ENCODE results near the gene MYLK2. TPM values are rescaled to one million over a fixed set of nuclear protein-coding genes. Genes with fewer than 3 reads are reported as not detected.

Gene MYLK2
- total and polyA plus RNA-seq, 2 donors (not counting 1 experiment from before 2014, with no cell fraction given): under 0.01 TPM; not detected in 1

- no peaks in the 10 kb centered on the region for H4K20me1 ChIP-seq (ENCODE audit: control insufficient read depth, extremely low read depth, insufficient read depth, low read length)
- no peak overlapping the region for H3K4me3 ChIP-seq (replicated peaks in 1 of 4; ENCODE audit: control extremely low read depth in 1 of 4, insufficient read depth in 1 of 4, low read depth in 3 of 4, low read length in 4 of 4)
These were observed 30.3 kb downstream of the MYLK2 start for GRCh38 chr20:31849306-31849930.

DNA sequence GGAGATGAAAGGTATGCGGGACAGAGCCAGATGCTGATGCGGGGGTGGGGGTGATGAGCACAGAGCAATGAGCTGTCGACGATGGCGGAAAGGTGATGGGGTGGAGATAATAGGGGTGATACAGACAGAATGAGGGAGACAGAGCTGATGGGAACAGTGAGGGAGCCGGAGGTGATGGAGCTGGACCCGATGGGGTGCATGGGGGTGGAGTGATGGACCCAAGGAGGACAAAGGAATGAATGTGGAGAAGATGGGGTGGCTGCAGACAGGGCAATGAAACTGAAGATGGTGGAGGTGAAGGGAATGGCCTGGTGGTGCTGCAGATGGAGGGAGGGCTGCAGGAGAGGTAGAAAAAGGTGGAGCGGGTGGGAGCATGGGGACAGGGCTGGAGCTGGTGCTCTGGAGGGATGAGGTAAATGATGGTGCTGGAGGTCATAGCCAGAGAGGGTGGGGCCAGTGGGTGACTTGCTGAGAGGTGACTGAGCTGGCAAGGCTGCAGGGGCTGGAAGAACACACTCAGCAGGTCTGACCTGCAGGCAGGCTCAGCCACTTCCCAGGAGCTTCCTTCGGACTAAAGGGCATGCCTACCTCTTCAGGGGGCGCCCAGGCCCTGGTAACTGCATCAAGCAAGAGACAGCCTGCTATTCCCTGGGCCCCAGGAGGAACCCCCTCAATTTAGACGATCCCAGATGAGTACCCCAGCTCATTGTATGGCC is 32.2 kb downstream of the MYLK2 start:
- Histone ChIP-seq H3K9me3 (ENCODE audit: control insufficient read depth, insufficient read depth, low read depth, low read length) (no peaks in the 10 kb centered on the region), H3K4me3 (replicated peaks in 1 of 4; ENCODE audit: control extremely low read depth in 1 of 4, insufficient read depth in 1 of 4, low read depth in 3 of 4, low read length in 4 of 4) (no peak overlapping the region), H3K27ac (ENCODE audit: insufficient read depth, low read length) (no peak overlapping the region), H3K79me2 (ENCODE audit: control insufficient read depth, insufficient read depth, low read length) (no peaks in the 10 kb centered on the region), H3K36me3 (ENCODE audit: control insufficient read depth, insufficient read depth, low read length) (no peaks in the 10 kb centered on the region), H3K4me2 (ENCODE audit: extremely low read depth, insufficient read depth, low read length) (no peak overlapping the region), H3K27me3 (ENCODE audit: control insufficient read depth, insufficient read depth, low read length) (peaks cover 28% of the 10 kb centered on the region), H4K20me1 (ENCODE audit: control insufficient read depth, extremely low read depth, insufficient read depth, low read length) (no peaks in the 10 kb centered on the region), H3K4me1 (ENCODE audit: control insufficient read depth, extremely low read depth, insufficient read depth, low read length) (no peaks in the 10 kb centered on the region), H3K9ac (ENCODE audit: insufficient read depth, low read length) (no peak overlapping the region), H2AFZ (ENCODE audit: low read length) (no peak overlapping the region)
- TF ChIP-seq, protein P1, sequence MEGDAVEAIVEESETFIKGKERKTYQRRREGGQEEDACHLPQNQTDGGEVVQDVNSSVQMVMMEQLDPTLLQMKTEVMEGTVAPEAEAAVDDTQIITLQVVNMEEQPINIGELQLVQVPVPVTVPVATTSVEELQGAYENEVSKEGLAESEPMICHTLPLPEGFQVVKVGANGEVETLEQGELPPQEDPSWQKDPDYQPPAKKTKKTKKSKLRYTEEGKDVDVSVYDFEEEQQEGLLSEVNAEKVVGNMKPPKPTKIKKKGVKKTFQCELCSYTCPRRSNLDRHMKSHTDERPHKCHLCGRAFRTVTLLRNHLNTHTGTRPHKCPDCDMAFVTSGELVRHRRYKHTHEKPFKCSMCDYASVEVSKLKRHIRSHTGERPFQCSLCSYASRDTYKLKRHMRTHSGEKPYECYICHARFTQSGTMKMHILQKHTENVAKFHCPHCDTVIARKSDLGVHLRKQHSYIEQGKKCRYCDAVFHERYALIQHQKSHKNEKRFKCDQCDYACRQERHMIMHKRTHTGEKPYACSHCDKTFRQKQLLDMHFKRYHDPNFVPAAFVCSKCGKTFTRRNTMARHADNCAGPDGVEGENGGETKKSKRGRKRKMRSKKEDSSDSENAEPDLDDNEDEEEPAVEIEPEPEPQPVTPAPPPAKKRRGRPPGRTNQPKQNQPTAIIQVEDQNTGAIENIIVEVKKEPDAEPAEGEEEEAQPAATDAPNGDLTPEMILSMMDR (conservative IDR thresholded peaks at IDR 0.05 in 1 of 2, IDR thresholded peaks at IDR 0.05 in 1 of 2; ENCODE audit: low read depth in 1 of 2, low read length in 2 of 2): no peak
- TF ChIP-seq EZH2 (IDR thresholded peaks at IDR 0.05; ENCODE audit: low read length, missing control alignments): no peak
- no peak for DNase-seq (ENCODE audit: low read depth in 2 of 2)

More at GRCh38 chr20:31849306-31849930, 30.3 kb downstream of the MYLK2 start:
- Histone ChIP-seq H3K79me2 (ENCODE audit: control insufficient read depth, insufficient read depth, low read length) (no peaks in the 10 kb centered on the region), H3K9me3 (ENCODE audit: control insufficient read depth, insufficient read depth, low read depth, low read length) (no peaks in the 10 kb centered on the region), H3K27ac (ENCODE audit: insufficient read depth, low read length) (no peak overlapping the region), H3K27me3 (ENCODE audit: control insufficient read depth, insufficient read depth, low read length) (peaks cover 21% of the 10 kb centered on the region), H3K36me3 (ENCODE audit: control insufficient read depth, insufficient read depth, low read length) (no peaks in the 10 kb centered on the region), H3K4me2 (ENCODE audit: extremely low read depth, insufficient read depth, low read length) (no peak overlapping the region), H3K4me1 (ENCODE audit: control insufficient read depth, extremely low read depth, insufficient read depth, low read length) (no peaks in the 10 kb centered on the region), H3K9ac (ENCODE audit: insufficient read depth, low read length) (no peak overlapping the region), H2AFZ (ENCODE audit: low read length) (no peak overlapping the region)
- TF ChIP-seq, protein P1 (conservative IDR thresholded peaks at IDR 0.05 in 1 of 2, IDR thresholded peaks at IDR 0.05 in 1 of 2; ENCODE audit: low read depth in 1 of 2, low read length in 2 of 2): no peak
- DNase-seq (ENCODE audit: low read depth in 2 of 2): no peak

GRCh38 chr20:31853481-31853880 is 34.3 kb downstream of the MYLK2 start:
- no peak overlapping the region for H3K9ac ChIP-seq (ENCODE audit: insufficient read depth, low read length)
- TF ChIP-seq EZH2 (IDR thresholded peaks at IDR 0.05; ENCODE audit: low read length, missing control alignments): no peak
- TF ChIP-seq, protein P1 (conservative IDR thresholded peaks at IDR 0.05 in 1 of 2, IDR thresholded peaks at IDR 0.05 in 1 of 2; ENCODE audit: low read depth in 1 of 2, low read length in 2 of 2): no peak
- H3K4me2 ChIP-seq (ENCODE audit: extremely low read depth, insufficient read depth, low read length): no peak overlapping the region
- H3K27me3 ChIP-seq (ENCODE audit: control insufficient read depth, insufficient read depth, low read length): peaks cover 45% of the 10 kb centered on the region
- H2AFZ ChIP-seq (ENCODE audit: low read length): no peak overlapping the region
- H3K79me2 ChIP-seq (ENCODE audit: control insufficient read depth, insufficient read depth, low read length): no peaks in the 10 kb centered on the region
- H3K4me1 ChIP-seq (ENCODE audit: control insufficient read depth, extremely low read depth, insufficient read depth, low read length): no peaks in the 10 kb centered on the region
- H4K20me1 ChIP-seq (ENCODE audit: control insufficient read depth, extremely low read depth, insufficient read depth, low read length): no peaks in the 10 kb centered on the region
- H3K4me3 ChIP-seq (replicated peaks in 1 of 4; ENCODE audit: control extremely low read depth in 1 of 4, insufficient read depth in 1 of 4, low read depth in 3 of 4, low read length in 4 of 4): no peak overlapping the region
- no peak overlapping the region for H3K27ac ChIP-seq (ENCODE audit: insufficient read depth, low read length)
- H3K36me3 ChIP-seq (ENCODE audit: control insufficient read depth, insufficient read depth, low read length): no peaks in the 10 kb centered on the region
- H3K9me3 ChIP-seq (ENCODE audit: control insufficient read depth, insufficient read depth, low read depth, low read length): no peaks in the 10 kb centered on the region
- DNase-seq (ENCODE audit: low read depth in 2 of 2): no peak
